Hepatocyte (in vitro differentiated cells): ENCODE data around the gene TUBB1.

Source experiments
- CTCF ChIP-seq: fragments of 200-600 bp; sonication (generic); IDR thresholded peaks from 2 replicates; pipeline ENCODE4 v1.5.1; 2016; ENCODE audit warnings: antibody characterized with exemption, mild to moderate bottlenecking; ENCODE audit not compliant: poor library complexity
- EZH2 ChIP-seq: fragments of 200-600 bp; sonication (generic); IDR thresholded peaks from 2 replicates; pipeline ENCODE4 v1.6.1; 2016; ENCODE audit warnings: antibody characterized with exemption, mild to moderate bottlenecking, borderline replicate concordance
- EZH2phosphoT487 ChIP-seq: fragments of 200-600 bp; sonication (generic); IDR thresholded peaks from one replicate; pipeline ENCODE4 v1.6.1; 2018; ENCODE audit warnings: antibody characterized with exemption, mild to moderate bottlenecking, low read depth, moderate library complexity; ENCODE audit not compliant: unreplicated experiment, severe bottlenecking

- TF ChIP-seq CTCF (no peak), EZH2 (no peak), EZH2phosphoT487 (no peak)
Observed at GRCh38 chr20:58987790-58988564, 31.3 kb upstream of the TUBB1 start.
